Activated naive CD4-positive, alpha-beta T cell treated with anti-CD3 and anti-CD28 coated beads, Interleukin-2, amount 50 U/mL, for 16 hours (primary cell): ENCODE measurements around the gene SAMD14.

Source experiments
- DNase-seq: peaks from one replicate; pipeline ENCODE4 v3.0.0-alpha.2; 2020

The SAMD14 gene

GRCh38 chr17:50110591-50111349 lies 19.2 kb downstream of the SAMD14 start:
- no peak for DNase-seq

- DNase-seq: no peak
Observed at GRCh38 chr17:50109785-50110184, 20.2 kb downstream of the SAMD14 start.

- no peak for DNase-seq
Observed at GRCh38 chr17:50109207-50109606, 20.8 kb downstream of the SAMD14 start.

- no peak for DNase-seq
Observed at GRCh38 chr17:50108556-50108955, 21.4 kb downstream of the SAMD14 start.

GRCh38 chr17:50107790-50108414 lies 22.1 kb downstream of the SAMD14 start:
- no peak for DNase-seq

- no peak for DNase-seq
Observed at GRCh38 chr17:50106393-50107131, 23.4 kb downstream of the SAMD14 start.

GRCh38 chr17:50105811-50106210 lies 24.1 kb downstream of the SAMD14 start:
- DNase-seq: no peak

GRCh38 chr17:50103941-50104340 lies 26.0 kb downstream of the SAMD14 start:
- DNase-seq: no peak

GRCh38 chr17:50103252-50103651 lies 26.7 kb downstream of the SAMD14 start:
- no peak for DNase-seq

GRCh38 chr17:50102164-50102991 lies 27.6 kb downstream of the SAMD14 start:
- DNase-seq: no peak

GRCh38 chr17:50101346-50102163 lies 28.4 kb downstream of the SAMD14 start:
- no peak for DNase-seq

GRCh38 chr17:50100921-50101345 lies 29.0 kb downstream of the SAMD14 start:
- DNase-seq: no peak

GRCh38 chr17:50100480-50100883 lies 29.5 kb downstream of the SAMD14 start:
- no peak for DNase-seq

- DNase-seq: no peak
Observed at GRCh38 chr17:50099003-50099402, 31.0 kb downstream of the SAMD14 start.

- no peak for DNase-seq
Observed at GRCh38 chr17:50098583-50098982, 31.4 kb downstream of the SAMD14 start.

GRCh38 chr17:50097926-50098325 lies 32.0 kb downstream of the SAMD14 start:
- no peak for DNase-seq

GRCh38 chr17:50097455-50097854 lies 32.5 kb downstream of the SAMD14 start:
- DNase-seq: no peak

- no peak for DNase-seq
Observed at GRCh38 chr17:50096758-50097157, 33.2 kb downstream of the SAMD14 start.

GRCh38 chr17:50096092-50096491 lies 33.9 kb downstream of the SAMD14 start:
- no peak for DNase-seq

GRCh38 chr17:50095626-50096037 lies 34.3 kb downstream of the SAMD14 start:
- no peak for DNase-seq

- peak; percentile 98 for DNase-seq
Observed at GRCh38 chr17:50094753-50095619, 35.0 kb downstream of the SAMD14 start, which contains the start of gene PDK2. TSS of gene PDK2 (plus strand) at chr17:50095351. CDS start at chr17:50095436, 85 bp downstream.
